Activated CD8-positive, alpha-beta memory T cell treated with anti-CD3 and anti-CD28 coated beads, Interleukin-2, amount 50 U/mL, for 1 hour (primary cell): ENCODE data around the gene ARHGAP26.

Source experiments
- DNase-seq: peaks from one replicate; pipeline ENCODE4 v3.0.0-alpha.2; 2020; ENCODE audit errors: extremely low read depth

ARHGAP26 gene

GRCh38 chr5:143161885-143162540 lies 391.8 kb downstream of the ARHGAP26 start:
- DNase-seq, result no peak

- no peak for DNase-seq
Measured at GRCh38 chr5:143162810-143163209, 392.6 kb downstream of the ARHGAP26 start.

- no peak for DNase-seq
Measured at GRCh38 chr5:143164557-143164956, 394.4 kb downstream of the ARHGAP26 start.

- no peak for DNase-seq
Measured at GRCh38 chr5:143165049-143165880, 395.1 kb downstream of the ARHGAP26 start.

GRCh38 chr5:143166090-143166489 lies 395.9 kb downstream of the ARHGAP26 start:
- DNase-seq, result no peak

- DNase-seq, result no peak
Measured at GRCh38 chr5:143166661-143167420, 396.7 kb downstream of the ARHGAP26 start.

GRCh38 chr5:143168171-143168741 lies 398.1 kb downstream of the ARHGAP26 start:
- DNase-seq, result no peak

- DNase-seq, result no peak
Measured at GRCh38 chr5:143168921-143169810, 399.0 kb downstream of the ARHGAP26 start.

GRCh38 chr5:143170104-143170503 lies 399.9 kb downstream of the ARHGAP26 start:
- no peak for DNase-seq

- no peak for DNase-seq
Measured at GRCh38 chr5:143170977-143171376, 400.8 kb downstream of the ARHGAP26 start.

- DNase-seq, result no peak
Measured at GRCh38 chr5:143172739-143173138, 402.6 kb downstream of the ARHGAP26 start.

GRCh38 chr5:143173139-143173889 lies 403.1 kb downstream of the ARHGAP26 start:
- DNase-seq, result no peak

- DNase-seq, result no peak
Measured at GRCh38 chr5:143174714-143175398, 404.7 kb downstream of the ARHGAP26 start.

- no peak for DNase-seq
Measured at GRCh38 chr5:143176048-143176447, 405.9 kb downstream of the ARHGAP26 start.

GRCh38 chr5:143177263-143177983 lies 407.2 kb downstream of the ARHGAP26 start:
- no peak for DNase-seq

GRCh38 chr5:143179126-143179740 lies 409.1 kb downstream of the ARHGAP26 start:
- DNase-seq, result no peak

GRCh38 chr5:143180751-143181150 lies 410.6 kb downstream of the ARHGAP26 start:
- no peak for DNase-seq

- no peak for DNase-seq
Measured at GRCh38 chr5:143181173-143181572, 411.0 kb downstream of the ARHGAP26 start.

GRCh38 chr5:143182106-143182505 lies 411.9 kb downstream of the ARHGAP26 start:
- no peak for DNase-seq
